ENCODE data around the gene RRM1. TPM values are rescaled to one million over a fixed set of nuclear protein-coding genes. Genes with fewer than 3 reads are reported as not detected.
A peak's percentile ranks its signal among the peaks of the same experiment; 100 is the strongest.

RRM1 gene
- total and polyA plus RNA-seq, 2 of the 13 experiments (the other 11 are each of a cell fraction or from before 2014, with no cell fraction given): 17.3 to 108 TPM

- TF ChIP-seq ZHX2 (IDR thresholded peaks at IDR 0.05; ENCODE audit: low read depth) (peak; percentile 100), ZHX2 (CRISPR knock-in tag; IDR thresholded peaks at IDR 0.05; ENCODE audit: borderline replicate concordance) (no peak), PCBP1 (IDR thresholded peaks at IDR 0.05; ENCODE audit: borderline replicate concordance, low read depth, low read length) (no peak), IRF2 (CRISPR knock-in tag; IDR thresholded peaks at IDR 0.05) (peak; percentile 96), ZNF740 (CRISPR knock-in tag; IDR thresholded peaks at IDR 0.05) (peak; percentile 45; the same call in 1 of the 2 replicates), ZNF790 (CRISPR knock-in tag; IDR thresholded peaks at IDR 0.05; ENCODE audit: borderline replicate concordance) (no peak), NR2F2 (IDR thresholded peaks at IDR 0.05; ENCODE audit: borderline replicate concordance, low read depth) (no peak), MTA3 (CRISPR knock-in tag; IDR thresholded peaks at IDR 0.05) (no peak), SETDB1 (CRISPR knock-in tag; IDR thresholded peaks at IDR 0.05; ENCODE audit: borderline replicate concordance) (no peak), MAFK (conservative IDR thresholded peaks at IDR 0.05 in 1 of 2, IDR thresholded peaks at IDR 0.05 in 1 of 2; ENCODE audit: low read length in 2 of 2) (no peak), ZFP36L1 (CRISPR knock-in tag; IDR thresholded peaks at IDR 0.05) (peak; percentile 86; the same call in 1 of the 2 replicates), JUNB (CRISPR knock-in tag; IDR thresholded peaks at IDR 0.05; ENCODE audit: borderline replicate concordance) (no peak), ZNF530 (CRISPR knock-in tag; IDR thresholded peaks at IDR 0.05; ENCODE audit: low read depth) (no peak), ZNF550 (CRISPR knock-in tag; IDR thresholded peaks at IDR 0.05; ENCODE audit: borderline replicate concordance) (no peak; the same call in 1 of the 2 replicates), ZNF3 (CRISPR knock-in tag; IDR thresholded peaks at IDR 0.05) (no peak), IKZF4 (CRISPR knock-in tag; IDR thresholded peaks at IDR 0.05; ENCODE audit: borderline replicate concordance, low read depth, not compliant biosample characterization) (no peak), NR0B2 (CRISPR knock-in tag; IDR thresholded peaks at IDR 0.05) (peak; percentile 71; the same call in 1 of the 2 replicates), ZNF383 (CRISPR knock-in tag; IDR thresholded peaks at IDR 0.05; ENCODE audit: borderline replicate concordance) (no peak), YEATS2 (CRISPR knock-in tag; IDR thresholded peaks at IDR 0.05; ENCODE audit: borderline replicate concordance) (peak; percentile 98), REL (CRISPR knock-in tag; conservative IDR thresholded peaks at IDR 0.05) (no peak), TFE3 (CRISPR knock-in tag; IDR thresholded peaks at IDR 0.05) (peak; percentile 68)
Measured at GRCh38 chr11:4094348-4095291, at the start of gene RRM1 (continued).

Data from HepG2 (cell line).